Cerebellar nuclear complex (tissue), 1 donor: ENCODE data around the gene CCNB1IP1.
"Not testable (repeated sequence)": the region's sequence is repeated elsewhere in the genome, so short reads cannot be mapped to it uniquely, and the experiment has no call there.

Source experiments
- DNase-seq, 2 experiments: peaks; one replicate each; lab custom pipeline; 2025; lab: John Stamatoyannopoulos, UW

CCNB1IP1 gene

GRCh38 chr14:20332431-20332787 is 670 bp downstream of the CCNB1IP1 start:
- DNase-seq = no peak

DNA sequence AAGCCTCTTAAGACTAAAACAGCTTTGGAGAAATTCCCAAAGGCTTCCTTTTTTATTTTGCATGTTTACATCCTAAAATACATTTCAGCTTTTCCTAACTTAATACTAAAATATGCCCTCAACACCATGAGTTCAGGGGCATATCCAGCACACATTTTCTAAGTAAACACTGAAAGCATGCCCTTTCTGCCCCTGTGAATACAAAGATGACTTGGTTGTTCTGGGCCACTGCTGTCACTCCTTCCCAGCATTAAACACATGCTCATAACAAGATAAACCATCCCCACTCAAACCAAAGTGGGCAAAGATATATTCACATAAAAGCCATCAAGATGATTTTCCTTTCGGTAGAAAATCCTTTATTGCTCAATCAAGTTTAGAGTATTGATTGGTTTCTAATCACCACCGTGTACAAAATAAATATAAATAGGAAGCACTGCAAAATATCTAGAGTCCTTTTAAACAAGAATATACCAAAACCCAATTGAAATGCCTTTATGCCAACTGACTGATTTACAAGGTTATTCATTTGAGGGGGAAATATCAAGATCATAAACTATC is 1.9 kb downstream of the CCNB1IP1 start:
- DNase-seq = no peak

DNA sequence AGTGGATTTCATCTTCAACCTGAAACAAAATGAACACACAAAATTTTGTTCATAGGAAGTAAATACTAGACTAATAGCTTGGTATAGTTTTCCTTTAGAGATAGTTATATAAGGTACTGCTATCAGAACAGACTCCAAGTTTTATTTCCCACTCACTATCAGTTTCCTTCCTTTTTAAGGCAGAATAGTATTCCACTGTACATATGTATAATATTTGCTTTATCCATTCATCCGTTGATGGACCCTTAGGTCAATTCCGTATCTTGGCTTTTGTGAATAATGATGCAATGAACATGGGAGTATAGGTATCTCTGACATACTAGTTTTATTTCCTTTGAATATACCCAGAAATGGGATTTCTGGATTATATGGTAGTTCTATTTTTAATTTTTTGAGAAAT is 3.7 kb downstream of the CCNB1IP1 start:
- no peak for DNase-seq

DNA sequence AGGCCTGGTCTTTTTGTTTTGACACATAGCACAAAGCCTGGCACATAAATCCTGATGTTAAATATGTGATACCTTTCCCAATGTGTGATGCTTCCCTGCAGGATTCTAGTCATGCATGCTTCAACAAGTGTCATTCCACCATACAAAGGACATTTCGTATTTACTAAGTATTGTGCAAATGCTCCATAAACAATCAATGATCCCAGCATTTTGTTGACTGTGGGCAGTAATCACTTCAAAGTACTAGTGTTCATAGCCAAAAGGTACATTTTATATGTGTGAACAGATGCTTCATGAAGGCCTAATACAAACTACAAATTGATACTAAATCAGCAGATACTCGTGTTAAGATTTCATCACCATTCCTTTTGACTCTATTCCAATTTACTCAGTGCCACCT is 4.4 kb downstream of the CCNB1IP1 start:
- no peak for DNase-seq

- DNase-seq = peak in 1 of 2 experiments; percentile 57
Observed at GRCh38 chr14:20327005-20327869, 5.8 kb downstream of the CCNB1IP1 start.

GRCh38 chr14:20317720-20318119 is 15.4 kb downstream of the CCNB1IP1 start:
- no peak for DNase-seq

DNA sequence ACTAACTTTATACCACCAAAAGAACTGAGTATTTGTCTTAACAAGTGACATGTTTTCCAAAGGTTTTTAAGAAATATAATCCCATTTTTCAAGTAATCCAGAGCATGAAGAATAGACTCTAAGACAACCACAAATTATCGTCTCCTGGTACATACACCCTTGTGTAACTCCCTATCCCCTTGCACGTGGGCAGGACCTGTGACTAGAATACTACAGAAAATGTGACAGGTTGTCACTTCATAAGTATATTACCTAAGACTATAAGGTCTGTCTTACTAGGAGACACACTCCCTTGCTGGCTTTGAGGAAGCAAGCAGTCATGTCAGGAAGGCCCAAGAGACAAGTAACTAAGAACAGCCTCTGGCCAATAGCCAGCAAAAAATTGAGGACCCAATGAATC is 19.1 kb downstream of the CCNB1IP1 start:
- DNase-seq = no peak

DNA sequence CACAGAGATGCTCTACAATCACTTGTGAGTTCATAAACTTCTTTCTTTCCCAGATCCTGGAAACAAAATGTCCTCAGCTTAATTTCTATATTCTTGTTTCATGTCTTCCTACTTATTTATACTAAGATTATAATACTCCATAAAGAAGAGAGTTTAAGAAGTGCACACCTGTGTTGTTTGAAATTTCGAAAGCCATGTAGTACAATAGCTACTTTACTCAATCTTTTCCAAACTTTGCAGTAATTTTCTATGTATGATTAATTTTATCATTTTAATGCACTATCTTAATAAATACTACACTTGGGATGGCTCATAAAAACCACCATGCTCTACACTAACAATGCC is 27.0 kb downstream of the CCNB1IP1 start:
- DNase-seq = no peak

GRCh38 chr14:20305265-20306078 is 27.6 kb downstream of the CCNB1IP1 start, which contains the start of gene TTC5:
TSS of gene TTC5 (minus strand) at chr14:20305951. CDS start at chr14:20305937, 14 bp downstream.
- peak in 1 of 2 experiments; percentile 66 for DNase-seq

DNA sequence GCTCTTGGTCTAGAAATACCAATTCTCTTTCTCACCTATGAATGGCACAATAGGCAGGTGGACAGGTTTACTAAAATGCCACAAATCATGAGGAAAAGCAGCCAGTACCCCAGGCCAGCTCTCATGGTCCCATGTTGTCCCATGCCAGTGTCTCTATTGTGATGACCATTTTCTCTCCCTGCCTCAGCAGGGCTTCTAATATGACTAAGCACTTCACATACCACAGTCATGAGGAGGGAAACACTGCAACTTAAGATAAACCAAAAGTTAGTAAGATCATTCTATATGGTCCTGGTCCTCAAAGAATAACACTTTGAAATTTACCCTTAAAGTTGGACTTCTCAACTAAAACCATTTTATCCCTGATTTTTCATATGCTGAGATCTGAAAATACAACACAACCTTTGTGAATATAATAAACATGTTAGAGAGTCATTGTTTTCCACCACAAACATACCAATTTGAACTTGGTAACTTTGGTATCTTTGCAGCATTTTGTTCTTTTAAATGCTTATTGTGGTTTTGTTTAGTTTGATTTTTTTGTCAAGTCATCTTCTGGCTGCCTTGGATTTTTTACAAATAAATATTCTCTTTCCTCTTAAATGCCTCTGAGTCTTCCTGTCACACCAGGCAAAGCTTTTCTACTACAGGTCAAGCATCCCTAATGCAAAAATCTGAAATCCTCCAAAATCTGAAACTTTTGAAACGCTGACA is 30.9 kb downstream of the CCNB1IP1 start:
- no peak for DNase-seq

GRCh38 chr14:20295067-20295466 is 38.0 kb downstream of the CCNB1IP1 start:
- no peak for DNase-seq

DNA sequence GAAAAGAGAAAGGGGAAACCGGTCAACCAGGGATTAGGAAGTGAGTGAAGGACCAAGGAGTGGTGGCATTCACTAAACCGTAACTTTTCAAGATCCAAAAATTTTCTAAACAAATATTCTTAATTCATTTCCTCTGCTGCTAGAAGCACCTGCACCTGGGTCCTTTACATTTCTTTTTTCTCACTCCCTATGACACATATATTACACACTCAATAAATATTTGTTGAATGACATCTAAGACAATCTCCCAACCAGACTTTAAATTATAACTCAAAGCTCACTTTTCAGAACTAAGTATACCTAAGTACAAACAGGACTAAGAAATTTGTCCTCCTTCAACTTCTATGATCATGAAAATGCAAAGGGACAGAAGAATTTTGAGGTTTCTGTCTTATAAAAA is 38.4 kb downstream of the CCNB1IP1 start:
- no peak for DNase-seq

- DNase-seq = not testable (repeated sequence)
Observed at GRCh38 chr14:20281998-20282397, 51.1 kb downstream of the CCNB1IP1 start.

DNA sequence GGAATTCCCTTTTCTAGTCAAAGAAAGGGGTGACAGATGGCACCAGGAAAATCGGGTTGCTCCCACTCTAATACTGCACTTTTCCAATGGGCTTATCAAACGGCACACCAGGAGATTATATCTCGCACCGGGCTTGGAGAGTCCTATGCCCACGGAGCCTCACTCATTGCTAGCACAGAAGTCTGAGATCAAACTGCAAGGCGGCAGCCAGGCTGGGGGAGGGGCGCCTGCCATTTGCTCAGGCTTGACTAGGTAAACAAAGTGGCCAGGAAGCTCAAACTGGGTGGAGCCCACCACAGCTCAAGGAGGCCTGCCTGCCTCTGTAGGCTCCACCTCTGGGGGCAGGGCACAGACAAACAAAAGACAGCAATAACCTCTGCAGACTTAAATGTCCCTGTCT is 52.8 kb downstream of the CCNB1IP1 start:
- not testable (repeated sequence) for DNase-seq

- DNase-seq = no peak
Observed at GRCh38 chr14:20278414-20278813, 54.7 kb downstream of the CCNB1IP1 start.

DNA sequence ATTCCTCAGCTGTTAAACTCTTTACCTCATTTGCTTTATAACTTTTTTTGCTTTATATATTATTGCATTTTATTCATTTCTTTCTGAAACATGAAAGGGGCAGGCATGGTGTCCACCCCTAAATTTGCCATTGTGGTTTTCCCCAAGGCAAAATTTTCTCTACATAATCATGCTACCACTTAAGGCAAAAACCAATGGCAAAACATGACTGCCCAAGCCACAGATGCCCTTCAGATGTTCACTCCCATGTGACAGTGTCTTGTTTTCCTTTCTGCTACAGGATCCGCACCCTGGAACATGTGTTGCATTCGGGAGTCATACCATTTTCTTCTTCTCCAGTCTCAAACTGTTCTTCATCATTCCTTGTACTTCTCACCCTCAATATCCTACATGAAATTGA is 55.7 kb downstream of the CCNB1IP1 start:
- DNase-seq = no peak

- DNase-seq = no peak
Observed at GRCh38 chr14:20274062-20274461, 59.0 kb downstream of the CCNB1IP1 start.

DNA sequence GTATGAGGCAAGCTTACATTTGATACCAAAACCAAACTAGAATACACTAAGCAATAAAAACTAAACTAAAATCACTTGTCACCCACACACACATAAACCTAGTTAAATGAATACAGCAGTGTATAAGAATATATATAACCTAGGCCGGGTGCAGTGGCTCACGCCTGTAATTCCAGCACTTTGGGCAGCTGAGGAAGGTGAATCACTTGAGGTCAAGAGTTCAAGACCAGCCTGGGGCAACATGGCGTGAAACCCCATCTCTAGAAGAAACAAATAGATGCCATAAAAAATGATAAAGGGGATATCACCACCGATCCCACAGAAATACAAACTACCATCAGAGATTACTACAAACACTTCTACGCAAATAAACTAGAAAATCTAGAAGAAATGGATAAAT is 68.7 kb downstream of the CCNB1IP1 start:
- DNase-seq = not testable (repeated sequence)

GRCh38 chr14:20262642-20263128 is 70.4 kb downstream of the CCNB1IP1 start:
- DNase-seq = no peak
